Measurements from ENCODE around the gene PCSK6. TPM values are rescaled to one million over a fixed set of nuclear protein-coding genes. Genes with fewer than 3 reads are reported as not detected.

PCSK6 gene
- total and polyA plus RNA-seq, 2 experiments from 2014 or later: 0.38 TPM; not detected in 1

DNA sequence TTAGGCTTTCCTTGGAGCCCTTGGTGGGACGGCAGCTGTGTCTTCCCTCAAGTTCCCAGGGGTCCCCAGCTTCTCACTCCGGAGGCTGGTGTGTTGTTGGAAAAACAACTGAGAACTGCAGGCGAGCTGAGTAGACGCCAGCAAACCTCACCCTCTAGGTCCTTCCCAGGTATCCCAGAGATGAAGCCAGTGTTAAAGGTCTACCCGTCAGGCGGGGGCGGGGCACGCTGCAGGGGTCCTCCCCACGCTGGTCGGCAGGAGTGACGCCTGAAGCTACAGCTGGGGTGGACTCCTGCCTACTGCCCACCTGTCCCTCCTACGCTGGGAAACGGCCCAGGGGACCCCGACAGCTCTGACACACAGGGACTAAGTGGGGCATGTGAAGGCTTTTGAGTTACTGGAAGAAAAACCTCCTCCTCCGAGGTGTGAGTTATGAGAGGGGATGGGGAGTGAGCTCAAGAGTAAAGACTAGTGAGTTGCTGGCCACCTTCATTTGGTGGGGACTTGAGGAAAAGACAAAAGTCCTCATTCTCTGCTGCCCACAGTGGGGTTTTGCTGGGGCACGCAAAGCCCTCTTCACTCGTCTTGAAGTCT lies 162.3 kb downstream of the PCSK6 start:
- peaks cover 2% of the 10 kb centered on the region; the same call in 1 of the 2 replicates for H3K27me3 ChIP-seq (replicated peaks; ENCODE audit: insufficient read depth)
- H3K4me2 ChIP-seq (ENCODE audit: unreplicated experiment): no peak overlapping the region
- H3K9me2 ChIP-seq (ENCODE audit: insufficient read depth): no peaks in the 10 kb centered on the region
- H3K36me3 ChIP-seq (ENCODE audit: low read depth): no peaks in the 10 kb centered on the region
- H3K4me1 ChIP-seq (ENCODE audit: insufficient read depth): no peaks in the 10 kb centered on the region
- H3K4me3 ChIP-seq: no peak overlapping the region
- H3K27ac ChIP-seq: no peak overlapping the region
- TF ChIP-seq EZH2 (IDR thresholded peaks at IDR 0.05; ENCODE audit: insufficient read depth, poor library complexity, severe bottlenecking): no peak
- no peak for TF ChIP-seq EZH2phosphoT487 (IDR thresholded peaks at IDR 0.05; ENCODE audit: insufficient read depth, low read depth)
- no peaks in the 10 kb centered on the region for H3K79me2 ChIP-seq (ENCODE audit: insufficient read depth)
- H2AFZ ChIP-seq: no peak overlapping the region
- no peaks in the 10 kb centered on the region for H3F3A ChIP-seq (ENCODE audit: insufficient read depth)
- no peaks in the 10 kb centered on the region for H4K20me1 ChIP-seq (ENCODE audit: insufficient read depth)
- no peaks in the 10 kb centered on the region for H3K9me3 ChIP-seq (ENCODE audit: low read depth)
- no peak overlapping the region for H3K9ac ChIP-seq
- WGBS, 2 experiments (ENCODE audit: low coverage in 1 of 2, low lambda C conversion rate in 2 of 2, missing lambda C conversion rate in 2 of 2): 42 to 44% methylated on average over 17 of the region's 17 CpGs
- in situ Hi-C loops (cut with MboI): no loop called here
- DNase-seq: no peak

DNA sequence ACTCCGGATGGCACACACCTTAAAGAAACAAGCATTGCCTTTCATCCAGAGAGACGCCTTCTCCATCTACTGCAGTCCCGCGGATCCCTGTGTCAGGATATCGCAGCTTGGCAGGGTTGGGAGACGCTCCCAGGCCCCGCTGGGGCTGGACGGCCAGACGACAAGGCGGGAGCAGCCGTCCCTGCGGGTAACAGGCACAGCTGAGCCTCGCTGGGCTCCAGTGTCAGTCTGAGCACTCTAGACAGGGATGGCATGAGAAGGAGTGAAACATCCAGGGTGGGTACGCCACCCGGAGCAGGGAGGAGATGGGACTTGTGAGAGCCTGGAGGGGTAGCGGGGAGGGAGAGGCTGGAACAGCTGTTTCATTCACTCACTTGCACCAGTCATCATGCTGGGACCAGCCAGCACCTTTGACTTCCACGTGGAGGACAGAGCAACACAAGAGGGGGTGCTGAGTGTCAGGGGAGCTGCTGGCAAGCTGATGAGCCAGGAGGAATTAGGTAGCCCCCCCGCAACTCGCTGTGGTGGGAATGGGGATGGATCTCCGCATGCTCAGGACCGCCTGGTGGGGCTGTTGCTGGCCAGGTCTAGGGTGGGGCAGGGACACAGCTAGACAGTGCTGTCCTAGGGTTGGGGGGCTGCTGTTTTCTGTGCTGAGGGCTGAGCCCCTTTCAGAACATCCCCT lies 162.9 kb downstream of the PCSK6 start:
- Histone ChIP-seq H3K79me2 (ENCODE audit: insufficient read depth) (no peaks in the 10 kb centered on the region), H3K4me3 (no peak overlapping the region), H3K4me1 (ENCODE audit: insufficient read depth) (no peaks in the 10 kb centered on the region), H3K9me2 (ENCODE audit: insufficient read depth) (no peaks in the 10 kb centered on the region), H4K20me1 (ENCODE audit: insufficient read depth) (no peaks in the 10 kb centered on the region), H3K36me3 (ENCODE audit: low read depth) (no peaks in the 10 kb centered on the region), H3F3A (ENCODE audit: insufficient read depth) (no peaks in the 10 kb centered on the region), H3K9me3 (ENCODE audit: low read depth) (no peaks in the 10 kb centered on the region), H3K27ac (no peak overlapping the region), H2AFZ (no peak overlapping the region), H3K9ac (no peak overlapping the region), H3K4me2 (ENCODE audit: unreplicated experiment) (no peak overlapping the region), H3K27me3 (replicated peaks; ENCODE audit: insufficient read depth) (peaks cover 9% of the 10 kb centered on the region; the same call in 1 of the 2 replicates)
- in situ Hi-C loops (cut with MboI): no loop called here
- WGBS, 2 experiments (ENCODE audit: low coverage in 1 of 2, low lambda C conversion rate in 2 of 2, missing lambda C conversion rate in 2 of 2): 58 to 68% methylated on average over 20 to 21 of the region's 21 CpGs
- TF ChIP-seq EZH2 (IDR thresholded peaks at IDR 0.05; ENCODE audit: insufficient read depth, poor library complexity, severe bottlenecking) (no peak), EZH2phosphoT487 (IDR thresholded peaks at IDR 0.05; ENCODE audit: insufficient read depth, low read depth) (no peak)
- DNase-seq: no peak

DNA sequence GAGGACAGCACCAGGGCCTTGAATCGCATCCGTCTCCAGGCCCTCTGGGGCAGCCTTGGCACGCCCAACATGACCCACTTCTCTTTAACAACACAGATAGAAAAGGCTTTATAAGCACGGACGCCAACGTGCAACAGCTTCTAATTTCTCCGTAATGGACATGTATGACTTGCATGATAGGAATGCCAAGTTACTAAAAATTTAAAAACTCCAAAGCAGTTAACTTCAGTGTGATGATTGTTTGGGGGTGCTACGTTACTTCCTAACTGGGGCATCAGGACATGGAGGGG lies 163.5 kb downstream of the PCSK6 start:
- Histone ChIP-seq H3K9me3 (ENCODE audit: low read depth) (no peaks in the 10 kb centered on the region), H3K4me1 (ENCODE audit: insufficient read depth) (no peaks in the 10 kb centered on the region), H3K4me3 (no peak overlapping the region), H3F3A (ENCODE audit: insufficient read depth) (no peaks in the 10 kb centered on the region), H3K4me2 (ENCODE audit: unreplicated experiment) (no peak overlapping the region), H4K20me1 (ENCODE audit: insufficient read depth) (no peaks in the 10 kb centered on the region), H3K9ac (no peak overlapping the region), H3K27ac (no peak overlapping the region), H3K27me3 (replicated peaks; ENCODE audit: insufficient read depth) (peaks cover 10% of the 10 kb centered on the region; the same call in 1 of the 2 replicates), H3K9me2 (ENCODE audit: insufficient read depth) (no peaks in the 10 kb centered on the region), H2AFZ (no peak overlapping the region), H3K36me3 (ENCODE audit: low read depth) (no peaks in the 10 kb centered on the region), H3K79me2 (ENCODE audit: insufficient read depth) (no peaks in the 10 kb centered on the region)
- in situ Hi-C loops (cut with MboI): no loop called here
- WGBS, 2 experiments (ENCODE audit: low coverage in 1 of 2, low lambda C conversion rate in 2 of 2, missing lambda C conversion rate in 2 of 2): 72 to 74% methylated on average over 8 of the region's 8 CpGs
- DNase-seq: no peak
- no peak for TF ChIP-seq EZH2phosphoT487 (IDR thresholded peaks at IDR 0.05; ENCODE audit: insufficient read depth, low read depth)
- TF ChIP-seq EZH2 (IDR thresholded peaks at IDR 0.05; ENCODE audit: insufficient read depth, poor library complexity, severe bottlenecking): no peak

DNA sequence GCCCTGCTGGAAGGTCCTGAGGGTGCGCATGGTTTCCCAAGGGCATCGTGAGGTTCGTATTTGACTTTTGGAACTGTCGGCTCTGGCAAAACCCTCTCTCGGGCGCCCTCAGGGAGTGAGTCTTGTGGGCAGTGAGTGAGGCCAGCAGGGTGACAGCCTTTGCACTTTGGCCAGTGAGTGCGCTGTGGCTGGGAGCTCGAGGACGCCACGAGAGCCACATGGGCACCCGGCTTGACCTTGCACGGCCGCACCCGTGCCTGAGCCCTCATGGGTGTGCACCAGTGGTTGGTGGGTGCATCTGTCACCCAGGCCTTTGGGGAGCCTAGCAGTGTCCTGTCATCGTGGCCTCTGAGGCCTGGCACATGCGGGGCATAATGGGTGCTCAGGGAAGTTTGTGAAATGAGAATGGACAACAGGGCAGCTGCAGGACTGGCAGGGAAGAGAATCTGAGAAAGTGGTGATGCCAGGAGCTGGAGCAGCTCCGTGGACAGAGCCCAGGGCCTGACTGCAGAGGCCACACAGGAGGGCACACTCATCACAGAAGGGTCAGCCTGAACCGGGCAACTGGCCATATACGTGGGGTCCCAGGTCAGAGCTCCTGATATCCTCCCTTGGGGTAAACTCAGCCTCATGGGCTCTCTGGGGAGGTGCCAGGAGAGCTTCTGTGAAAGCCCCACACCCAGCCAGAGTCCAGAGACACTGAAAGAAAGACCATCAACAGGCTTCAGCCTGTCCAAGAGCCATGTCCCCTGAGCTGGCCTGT lies 164.1 kb downstream of the PCSK6 start:
- Histone ChIP-seq H3K9ac (no peak overlapping the region), H3K36me3 (ENCODE audit: low read depth) (no peaks in the 10 kb centered on the region), H3K9me3 (ENCODE audit: low read depth) (no peaks in the 10 kb centered on the region), H3F3A (ENCODE audit: insufficient read depth) (no peaks in the 10 kb centered on the region), H3K4me3 (no peak overlapping the region), H4K20me1 (ENCODE audit: insufficient read depth) (no peaks in the 10 kb centered on the region), H2AFZ (no peak overlapping the region), H3K27ac (no peak overlapping the region), H3K4me1 (ENCODE audit: insufficient read depth) (no peaks in the 10 kb centered on the region), H3K4me2 (ENCODE audit: unreplicated experiment) (no peak overlapping the region), H3K79me2 (ENCODE audit: insufficient read depth) (no peaks in the 10 kb centered on the region), H3K27me3 (replicated peaks; ENCODE audit: insufficient read depth) (peaks cover 10% of the 10 kb centered on the region; the same call in 1 of the 2 replicates), H3K9me2 (ENCODE audit: insufficient read depth) (no peaks in the 10 kb centered on the region)
- 63 to 64% methylated on average over 19 of the region's 19 CpGs for WGBS, 2 experiments (ENCODE audit: low coverage in 1 of 2, low lambda C conversion rate in 2 of 2, missing lambda C conversion rate in 2 of 2)
- no peak for TF ChIP-seq EZH2phosphoT487 (IDR thresholded peaks at IDR 0.05; ENCODE audit: insufficient read depth, low read depth)
- TF ChIP-seq EZH2 (IDR thresholded peaks at IDR 0.05; ENCODE audit: insufficient read depth, poor library complexity, severe bottlenecking): no peak
- in situ Hi-C loops (cut with MboI): no loop called here
- DNase-seq: no peak
